Mesothelial cell of epicardium (in vitro differentiated cells): ENCODE measurements around the gene ELMO2. TPM values are rescaled to one million over a fixed set of nuclear protein-coding genes. Genes with fewer than 3 reads are reported as not detected.

Experiments
- DNase-seq, 2 experiments: peaks; one replicate each; pipeline ENCODE4 v3.0.0; 2021; ENCODE audit warnings: low spot score in 2 of 2; ENCODE audit not compliant: unreplicated experiment in 2 of 2
- H3K27ac Mint-ChIP-seq: 2 replicates; pipeline ENCODE4 v1.8.0; 2021; ENCODE audit warnings: mixed read lengths
- H3K27me3 Mint-ChIP-seq: 2 replicates; pipeline ENCODE4 v1.8.0; 2021; ENCODE audit warnings: low read depth, mixed read lengths
- H3K36me3 Mint-ChIP-seq: 2 replicates; pipeline ENCODE4 v1.8.0; 2021; ENCODE audit warnings: mixed read lengths
- H3K4me1 Mint-ChIP-seq: 2 replicates; pipeline ENCODE4 v1.8.0; 2021; ENCODE audit warnings: mixed read lengths
- H3K4me3 Mint-ChIP-seq: 2 replicates; pipeline ENCODE4 v1.8.0; 2021; ENCODE audit warnings: mild to moderate bottlenecking, moderate library complexity, mixed read lengths
- H3K9me3 Mint-ChIP-seq: 2 replicates; pipeline ENCODE4 v1.8.0; 2021; ENCODE audit warnings: mixed read lengths
- CTCF ChIP-seq: fragments of 200-600 bp; sonication (generic); IDR thresholded peaks from one replicate; pipeline ENCODE4 v1.5.0; 2021; ENCODE audit warnings: antibody characterized with exemption; ENCODE audit not compliant: unreplicated experiment
- total RNA-seq: library from RNA; stranded (reverse); gene quantifications from 3 replicates; pipeline ENCODE4 v1.2.1, GENCODE V29; 2021

Gene ELMO2
- 53.2 to 56.5 TPM (median 54.2 TPM) in 3 replicates for total RNA-seq

GRCh38 chr20:46406200-46406985, at the start of gene ELMO2:
Gene ELMO2, minus strand, starts transcription at chr20:46406615. Its CDS starts 12,133 bp downstream, at chr20:46394482.
- H3K9me3 Mint-ChIP-seq, result no peaks in the 10 kb centered on the region
- DNase-seq, result peak; percentile 96 to 97
- H3K27ac Mint-ChIP-seq, result peak within 1 kb of the TSS; percentile 95
- no peaks in the 10 kb centered on the region for H3K27me3 Mint-ChIP-seq
- peak within 1 kb of the TSS; percentile 90 for H3K4me3 Mint-ChIP-seq
- TF ChIP-seq CTCF, result peak; percentile 49
- peaks cover 43% of the 10 kb centered on the region for H3K4me1 Mint-ChIP-seq
- H3K36me3 Mint-ChIP-seq, result no peaks in the 10 kb centered on the region

- Mint-ChIP-seq H3K4me1 (peaks cover 5% of the 10 kb centered on the region), H3K36me3 (peaks cover 26% of the 10 kb centered on the region), H3K9me3 (peaks cover 43% of the 10 kb centered on the region), H3K27ac (no peak overlapping the region), H3K4me3 (no peak overlapping the region), H3K27me3 (no peaks in the 10 kb centered on the region)
- DNase-seq, result no peak
- no peak for TF ChIP-seq CTCF
Observed at GRCh38 chr20:46455729-46456128, 49.3 kb upstream of the ELMO2 start.

GRCh38 chr20:46446851-46447250, 40.4 kb upstream of the ELMO2 start:
- no peak for DNase-seq
- Mint-ChIP-seq H3K27ac (no peak overlapping the region), H3K9me3 (peaks cover 55% of the 10 kb centered on the region), H3K4me1 (no peaks in the 10 kb centered on the region), H3K36me3 (peaks cover 2% of the 10 kb centered on the region), H3K27me3 (peaks cover 2% of the 10 kb centered on the region), H3K4me3 (no peak overlapping the region)
- no peak for TF ChIP-seq CTCF

- Mint-ChIP-seq H3K4me1 (no peaks in the 10 kb centered on the region), H3K36me3 (peaks cover 4% of the 10 kb centered on the region), H3K4me3 (no peak overlapping the region), H3K27ac (no peak overlapping the region), H3K9me3 (peaks cover 19% of the 10 kb centered on the region), H3K27me3 (peaks cover 7% of the 10 kb centered on the region)
- no peak for TF ChIP-seq CTCF
- no peak for DNase-seq
Observed at GRCh38 chr20:46439837-46440236, 33.4 kb upstream of the ELMO2 start.

GRCh38 chr20:46438156-46438750, 31.8 kb upstream of the ELMO2 start:
- DNase-seq, result no peak
- TF ChIP-seq CTCF, result no peak
- H3K4me1 Mint-ChIP-seq, result no peaks in the 10 kb centered on the region
- H3K27me3 Mint-ChIP-seq, result peaks cover 16% of the 10 kb centered on the region
- peaks cover 4% of the 10 kb centered on the region for H3K36me3 Mint-ChIP-seq
- no peak overlapping the region for H3K4me3 Mint-ChIP-seq
- H3K27ac Mint-ChIP-seq, result no peak overlapping the region
- peaks cover 7% of the 10 kb centered on the region for H3K9me3 Mint-ChIP-seq
